GM12878 (cell line): Measurements from ENCODE around the gene ESYT2. TPM values are rescaled to one million over a fixed set of nuclear protein-coding genes. Genes with fewer than 3 reads are reported as not detected.

Experiments
- ATAC-seq: fragments of 200-7000 bp; cut with Tn5 transposase; 3 replicates; pipeline ENCODE4 v1.9.1; 2020; ENCODE audit warnings: mild to moderate bottlenecking, moderate library complexity
- BruUV-seq: library from RNA; stranded (reverse); fragments of 400-500 nt; replicated peaks from 2 replicates; lab custom pipeline; 2021; lab: Mats Ljungman, UMichigan
- CTCF ChIA-PET: fragments of 300-600 bp; sonication (Branson Sonifier 250); formaldehyde crosslinking; extraction: SDS; loops from one replicate; lab custom pipeline; 2021; ENCODE audit warnings: inconsistent platforms; lab: Yijun Ruan, JAX
- POLR2A ChIA-PET: fragments of 350-600 bp; formaldehyde crosslinking; extraction: SDS; loops from one replicate; lab custom pipeline; 2021; ENCODE audit warnings: inconsistent platforms; lab: Charles Lee
- RAD21 ChIA-PET: fragments of 300-600 bp; sonication (Branson Sonifier 250); formaldehyde crosslinking; loops from one replicate; lab custom pipeline; 2023; ENCODE audit warnings: antibody characterized with exemption; ENCODE audit not compliant: unreplicated experiment; lab: Charles Lee
- SMC1A ChIA-PET: fragments of 300-600 bp; sonication (Branson Sonifier 250); formaldehyde crosslinking; loops from one replicate; lab custom pipeline; 2023; ENCODE audit not compliant: unreplicated experiment, uncharacterized antibody; lab: Charles Lee
- DNase-seq: peaks from one replicate; pipeline ENCODE4 v3.0.0-alpha.2; 2011; ENCODE audit warnings: low read depth, low spot score
- FAIRE-seq: peaks from 3 replicates; lab custom pipeline; 2011; peaks lifted over from hg19 to GRCh38; lab: Jason Lieb, UNC
- H2AFZ ChIP-seq: 2 replicates; pipeline ENCODE4 v1.6.0; 2011; ENCODE audit warnings: low read depth, low read length, control low read depth; ENCODE audit not compliant: control insufficient read depth
- H3K27ac ChIP-seq: 2 replicates; pipeline ENCODE4 v1.5.1; 2011; ENCODE audit warnings: control low read depth; ENCODE audit not compliant: control insufficient read depth, insufficient read depth
- H3K27me3 ChIP-seq, 2 experiments: replicated peaks in 1 of 2; 2 replicates each; pipeline versions ENCODE4 v1.6.0 to v1.6.1; 2011; ENCODE audit warnings: low read length in 1 of 2; ENCODE audit not compliant: control insufficient read depth in 2 of 2, insufficient read depth in 2 of 2
- H3K36me3 ChIP-seq, 2 experiments: 2 replicates each; pipeline ENCODE4 v1.5.1; 2011; ENCODE audit warnings: low read length in 1 of 2; ENCODE audit not compliant: control insufficient read depth in 2 of 2, insufficient read depth in 2 of 2
- H3K4me1 ChIP-seq: 2 replicates; pipeline ENCODE4 v1.6.1; 2011; ENCODE audit warnings: mild to moderate bottlenecking, low read length, moderate library complexity, mixed read lengths; ENCODE audit not compliant: control insufficient read depth, insufficient read depth
- H3K4me2 ChIP-seq: 2 replicates; pipeline ENCODE4 v1.6.0; 2011; ENCODE audit warnings: control low read depth; ENCODE audit not compliant: control insufficient read depth, insufficient read depth
- H3K4me3 ChIP-seq: fragments of 200-600 bp; sonication (generic); 2 replicates; pipeline ENCODE4 v1.5.1; 2016
- H3K79me2 ChIP-seq: 2 replicates; pipeline ENCODE4 v1.6.0; 2011; ENCODE audit warnings: low read length; ENCODE audit not compliant: control insufficient read depth, insufficient read depth
- H3K9ac ChIP-seq: 2 replicates; pipeline ENCODE4 v1.8.0; 2011; ENCODE audit warnings: low read length, control low read depth, mixed read lengths; ENCODE audit not compliant: control insufficient read depth, insufficient read depth
- H3K9me3 ChIP-seq: replicated peaks from 3 replicates; pipeline ENCODE4 v1.5.1; 2011; ENCODE audit warnings: mild to moderate bottlenecking, low read length; ENCODE audit not compliant: control insufficient read depth, insufficient read depth
- H4K20me1 ChIP-seq: 2 replicates; pipeline ENCODE4 v1.6.0; 2011; ENCODE audit not compliant: control insufficient read depth, insufficient read depth
- BHLHE40 ChIP-seq, 2 experiments: fragments of 450-650 bp in 1 of 2; IDR thresholded peaks; 2 replicates each; pipeline ENCODE4 v1.6.1; 2011 to 2017; ENCODE audit warnings: low read depth in 2 of 2, borderline replicate concordance in 1 of 2, improper control_type of control experiment in 1 of 2, low read length in 1 of 2, mild to moderate bottlenecking in 1 of 2
- CBFB ChIP-seq: IDR thresholded peaks from 2 replicates; pipeline ENCODE4 v1.6.1; 2016; ENCODE audit warnings: antibody characterized with exemption, low read depth
- ETV6 ChIP-seq, 2 experiments: fragments of 450-650 bp in 1 of 2; IDR thresholded peaks in 1 of 2; conservative IDR thresholded peaks in 1 of 2; 2 replicates each; pipeline ENCODE4 v1.6.1; 2014; ENCODE audit warnings: antibody characterized with exemption in 1 of 2, borderline replicate concordance in 1 of 2, low read depth in 1 of 2, mild to moderate bottlenecking in 1 of 2, moderate library complexity in 1 of 2
- GATAD2B ChIP-seq: fragments of 450-650 bp; conservative IDR thresholded peaks from 2 replicates; pipeline ENCODE4 v1.6.1; 2017; ENCODE audit warnings: low read depth, mild to moderate bottlenecking, moderate library complexity
- HCFC1 ChIP-seq: fragments of 150-350 bp; IDR thresholded peaks from 2 replicates; pipeline ENCODE4 v1.6.1; 2014; ENCODE audit warnings: low read length
- HDAC2 ChIP-seq: fragments of 200-600 bp; sonication (generic); IDR thresholded peaks from 2 replicates; pipeline ENCODE4 v1.6.1; 2017
- IRF4 ChIP-seq: IDR thresholded peaks from 2 replicates; pipeline ENCODE4 v1.6.1; 2011; ENCODE audit warnings: low read depth, low read length
- MTA2 ChIP-seq: fragments of 450-650 bp; IDR thresholded peaks from 2 replicates; pipeline ENCODE4 v1.6.1; 2016; ENCODE audit warnings: low read depth, mild to moderate bottlenecking, moderate library complexity
- NBN ChIP-seq: fragments of 450-650 bp; IDR thresholded peaks from 2 replicates; pipeline ENCODE4 v1.6.1; 2016
- NFYA ChIP-seq: IDR thresholded peaks from 2 replicates; pipeline ENCODE4 v1.6.1; 2011; ENCODE audit warnings: low read depth, mild to moderate bottlenecking, low read length, improper control_type of control experiment, borderline replicate concordance
- PAX5 ChIP-seq: IDR thresholded peaks from 2 replicates; pipeline ENCODE4 v1.6.1; 2011; ENCODE audit warnings: low read depth, low read length, borderline replicate concordance
- RAD51 ChIP-seq: fragments of 450-650 bp; IDR thresholded peaks from 2 replicates; pipeline ENCODE4 v1.6.1; 2016; ENCODE audit warnings: moderate library complexity, mild to moderate bottlenecking, inconsistent platforms
- RELA ChIP-seq: fragments of 450-650 bp; IDR thresholded peaks from 2 replicates; pipeline ENCODE4 v1.8.0; 2014; ENCODE audit warnings: borderline replicate concordance; ENCODE audit not compliant: partially characterized antibody
- WGBS: methylation state at CpG from one replicate; pipeline ENCODE4 v1.1.6; 2016; ENCODE audit warnings: low lambda C conversion rate; ENCODE audit not compliant: insufficient replicate concordance, insufficient coverage; ENCODE audit errors: missing lambda C conversion rate; 5-methylcytosine and 5-hydroxymethylcytosine counted together
- in situ Hi-C: fragments of 300-500 bp; cut with MboI; formaldehyde crosslinking; loops from 9 replicates; pipeline ENCODE4 v1.14.3; 2018; ENCODE audit warnings: mixed read lengths
- intact Hi-C: fragments of 100-400 bp; cut with micrococcal nuclease; formaldehyde crosslinking; loops from one replicate; pipeline ENCODE4 v1.14.2; 2022; ENCODE audit not compliant: unreplicated experiment
- polyA plus RNA-seq, 11 experiments: library from polyadenylated mRNA; depleted of rRNA in 4 of 11; unstranded in 6 of 11; stranded (reverse) in 5 of 11; fragments of >200 nt; fragmentation: Nextera tagmentation in 4 of 11; fragmentation: Illumina TruSeq in 1 of 11; extraction: Ambion mirVana in 4 of 11; extraction: Trizol in 1 of 11; gene quantifications; 1 replicate in 1 of 11; 2 replicates in 10 of 11; pipeline versions ENCODE4 v1.2.1 to v1.2.3, GENCODE V29; 2011 to 2016; ENCODE audit warnings: inconsistent platforms in 2 of 11, missing spikeins in 2 of 11, low read depth in 1 of 11
- total RNA-seq, 4 experiments: library from RNA; depleted of rRNA in 3 of 4; stranded (reverse); fragments of >200 nt in 3 of 4; fragmentation: Illumina TruSeq in 1 of 4; extraction: Trizol in 1 of 4; gene quantifications; 2 replicates each; pipeline versions ENCODE4 v1.2.1 to v1.2.3, GENCODE V29; 2013 to 2021
- TF ChIP-seq, protein P1 (sequence below): fragments of 450-650 bp; IDR thresholded peaks from 2 replicates; pipeline ENCODE4 v1.6.1; 2014; ENCODE audit warnings: mild to moderate bottlenecking
- TF ChIP-seq, protein P2 (sequence below): IDR thresholded peaks from 2 replicates; pipeline ENCODE4 v1.6.1; 2012; ENCODE audit warnings: low read depth, low read length, improper control_type of control experiment

ESYT2 gene
- total and polyA plus RNA-seq, 10 of the 15 experiments (the other 5 are each of a cell fraction or from before 2014, with no cell fraction given): 1.9 to 44.6 (median 21.4) TPM

DNA sequence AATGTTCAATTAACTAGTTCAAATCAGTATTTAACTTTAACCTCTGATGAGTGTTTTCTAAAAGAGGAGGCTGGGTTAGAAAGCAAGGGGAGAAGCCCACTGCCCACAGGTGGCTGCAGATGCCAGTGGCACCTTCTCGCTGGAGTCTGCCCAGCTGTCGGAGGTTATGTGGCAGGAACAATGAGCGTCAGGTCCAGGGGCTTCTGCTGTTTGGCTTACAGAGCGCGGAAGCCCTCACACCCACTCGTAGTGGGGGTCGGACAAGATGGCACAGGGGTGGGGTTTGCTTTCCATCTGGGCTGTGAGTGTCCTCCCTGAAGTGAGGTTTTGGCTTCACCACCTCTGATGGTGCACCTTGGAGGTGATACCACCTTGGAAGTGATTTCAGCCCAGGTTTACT is 35.5 kb upstream of the ESYT2 start (continued):
- no peak for TF ChIP-seq MTA2

DNA sequence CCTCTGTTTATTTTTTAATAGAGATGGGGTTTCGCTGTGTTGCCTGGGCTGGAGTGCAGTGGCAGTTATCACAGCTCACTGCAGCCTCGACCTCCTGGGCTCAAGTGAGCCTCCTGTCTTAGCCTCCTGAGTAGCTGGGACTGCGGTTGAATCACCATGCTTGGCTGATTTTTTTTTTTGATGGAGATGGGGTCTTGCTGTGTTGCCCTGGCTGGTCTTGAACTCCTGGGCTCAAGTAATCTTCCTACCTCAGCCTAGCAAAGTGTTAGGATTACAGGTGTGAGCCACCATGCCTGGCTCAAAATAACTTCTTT is 35.2 kb upstream of the ESYT2 start:
- Histone ChIP-seq H3K36me3 (no peaks in the 10 kb centered on the region), H3K4me1 (peaks cover 8% of the 10 kb centered on the region), H3K4me3 (no peak overlapping the region), H3K4me2 (no peak overlapping the region), H3K9me3 (no peaks in the 10 kb centered on the region), H3K27ac (no peak overlapping the region), H2AFZ (no peak overlapping the region), H3K9ac (no peak overlapping the region), H4K20me1 (no peaks in the 10 kb centered on the region), H3K27me3 (no peaks in the 10 kb centered on the region), H3K79me2 (no peaks in the 10 kb centered on the region; the same call in 1 of the 2 replicates)
- 96% methylated on average over 3 of the region's 3 CpGs for WGBS
- intact Hi-C loops (no loop called here), in situ Hi-C loops (no loop called here)
- ChIA-PET RAD21 (interaction anchor here (0.6 to 2.4 kb wide), 8 partner anchors 11 to 279 kb away, joined by 3 to 32 read pairs (median 4); no protein-coding TSS in a partner anchor), POLR2A (interaction anchor here (1.1 to 2.2 kb wide), 7 partner anchors 8 to 160 kb away, joined by 4 to 17 read pairs (median 5); partner anchors contain the start of genes ESYT2 and NCAPG2), SMC1A (interaction anchor here (0.8 to 2.4 kb wide), 6 partner anchors 34 to 112 kb away, joined by 3 to 8 read pairs (median 6); no protein-coding TSS in a partner anchor), CTCF (interaction anchor here (0.8 to 1.8 kb wide), 4 partner anchors 33 to 160 kb away, joined by 3 to 11 read pairs (median 4); partner anchors contain the start of gene NCAPG2)
- FAIRE-seq: no peak
- no peak for ATAC-seq
- no peak for DNase-seq
- TF ChIP-seq RELA (no peak), ETV6 (conservative IDR thresholded peaks at IDR 0.05 in 1 of 2, IDR thresholded peaks at IDR 0.05 in 1 of 2; ENCODE audit: borderline replicate concordance in 1 of 2, low read depth in 1 of 2) (no peak), HCFC1 (no peak), HDAC2 (no peak), NFYA (no peak), NBN (no peak), IRF4 (no peak), CBFB (no peak), BHLHE40 (IDR thresholded peaks at IDR 0.05; ENCODE audit: borderline replicate concordance in 1 of 2, low read depth in 2 of 2, low read length in 1 of 2) (no peak), PAX5 (no peak), GATAD2B (no peak), RAD51 (no peak)
- TF ChIP-seq, protein P1, sequence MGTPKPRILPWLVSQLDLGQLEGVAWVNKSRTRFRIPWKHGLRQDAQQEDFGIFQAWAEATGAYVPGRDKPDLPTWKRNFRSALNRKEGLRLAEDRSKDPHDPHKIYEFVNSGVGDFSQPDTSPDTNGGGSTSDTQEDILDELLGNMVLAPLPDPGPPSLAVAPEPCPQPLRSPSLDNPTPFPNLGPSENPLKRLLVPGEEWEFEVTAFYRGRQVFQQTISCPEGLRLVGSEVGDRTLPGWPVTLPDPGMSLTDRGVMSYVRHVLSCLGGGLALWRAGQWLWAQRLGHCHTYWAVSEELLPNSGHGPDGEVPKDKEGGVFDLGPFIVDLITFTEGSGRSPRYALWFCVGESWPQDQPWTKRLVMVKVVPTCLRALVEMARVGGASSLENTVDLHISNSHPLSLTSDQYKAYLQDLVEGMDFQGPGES: no peak
- TF ChIP-seq, protein P2, sequence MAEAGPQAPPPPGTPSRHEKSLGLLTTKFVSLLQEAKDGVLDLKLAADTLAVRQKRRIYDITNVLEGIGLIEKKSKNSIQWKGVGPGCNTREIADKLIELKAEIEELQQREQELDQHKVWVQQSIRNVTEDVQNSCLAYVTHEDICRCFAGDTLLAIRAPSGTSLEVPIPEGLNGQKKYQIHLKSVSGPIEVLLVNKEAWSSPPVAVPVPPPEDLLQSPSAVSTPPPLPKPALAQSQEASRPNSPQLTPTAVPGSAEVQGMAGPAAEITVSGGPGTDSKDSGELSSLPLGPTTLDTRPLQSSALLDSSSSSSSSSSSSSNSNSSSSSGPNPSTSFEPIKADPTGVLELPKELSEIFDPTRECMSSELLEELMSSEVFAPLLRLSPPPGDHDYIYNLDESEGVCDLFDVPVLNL: no peak
- no TSS peak for BruUV-seq
